GM19099 (cell line): ENCODE results near the gene ETS1.

Experiments
- POLR2A ChIP-seq: IDR thresholded peaks from 3 replicates; pipeline ENCODE4 v1.6.1; 2011; ENCODE audit warnings: low read depth; ENCODE audit not compliant: insufficient read length; ENCODE audit errors: extremely low read depth

ETS1 gene

GRCh38 chr11:128548649-128549255, 38.6 kb downstream of the ETS1 start:
- no peak for TF ChIP-seq POLR2A

GRCh38 chr11:128547946-128548648, 39.3 kb downstream of the ETS1 start:
- no peak for TF ChIP-seq POLR2A

GRCh38 chr11:128546916-128547315, 40.4 kb downstream of the ETS1 start:
- no peak for TF ChIP-seq POLR2A

- no peak for TF ChIP-seq POLR2A
These were observed 42.8 kb downstream of the ETS1 start for GRCh38 chr11:128544471-128545051.

GRCh38 chr11:128540469-128540868, 46.9 kb downstream of the ETS1 start:
- TF ChIP-seq POLR2A: no peak

- TF ChIP-seq POLR2A: no peak
These were observed 50.9 kb downstream of the ETS1 start for GRCh38 chr11:128536506-128536905.

- no peak for TF ChIP-seq POLR2A
These were observed 51.6 kb downstream of the ETS1 start for GRCh38 chr11:128535468-128536457.

- no peak for TF ChIP-seq POLR2A
These were observed 53.9 kb downstream of the ETS1 start for GRCh38 chr11:128533472-128533871.

- no peak for TF ChIP-seq POLR2A
These were observed 54.7 kb downstream of the ETS1 start for GRCh38 chr11:128532572-128533091.

GRCh38 chr11:128532016-128532571, 55.3 kb downstream of the ETS1 start:
- TF ChIP-seq POLR2A: no peak

- no peak for TF ChIP-seq POLR2A
These were observed 55.8 kb downstream of the ETS1 start for GRCh38 chr11:128531588-128531987.

- TF ChIP-seq POLR2A: no peak
These were observed 57.0 kb downstream of the ETS1 start for GRCh38 chr11:128530118-128531074.

- TF ChIP-seq POLR2A: no peak
These were observed 59.1 kb downstream of the ETS1 start for GRCh38 chr11:128528294-128528693.
